Activated CD4-positive, alpha-beta T cell treated with anti-CD3 and anti-CD28 coated beads, Interleukin-2, Interleukin-6, amounts not matched to agents 100 ng/mL and 50 ng/mL, durations not matched to agents 16 hours and 8 hours (primary cell): ENCODE measurements around the gene PIK3CB.
"Not testable (repeated sequence)": the region's sequence is repeated elsewhere in the genome, so short reads cannot be mapped to it uniquely, and the experiment has no call there.

ENCODE experiments used
- DNase-seq: peaks from one replicate; pipeline ENCODE4 v3.0.0-alpha.2; 2020

The PIK3CB gene

DNA sequence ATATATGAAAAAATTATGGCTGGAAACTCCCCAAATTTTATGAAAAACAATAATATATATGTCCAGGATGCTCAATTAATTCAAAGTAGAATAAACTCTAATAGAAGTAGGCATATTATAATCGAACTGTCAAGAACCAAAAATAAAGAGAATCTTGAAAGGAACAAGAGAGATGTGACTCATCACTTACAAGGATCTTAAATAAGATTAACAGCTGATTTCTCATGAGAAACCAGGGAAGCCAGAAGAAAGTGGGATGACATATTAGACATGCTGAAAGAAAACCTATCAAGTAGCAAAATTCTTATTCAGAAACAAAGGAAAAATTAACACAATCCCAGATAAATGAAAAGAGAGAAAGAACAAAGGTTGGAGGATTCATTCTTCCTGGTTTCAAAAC is 159.3 kb downstream of the PIK3CB start:
- DNase-seq = no peak

DNA sequence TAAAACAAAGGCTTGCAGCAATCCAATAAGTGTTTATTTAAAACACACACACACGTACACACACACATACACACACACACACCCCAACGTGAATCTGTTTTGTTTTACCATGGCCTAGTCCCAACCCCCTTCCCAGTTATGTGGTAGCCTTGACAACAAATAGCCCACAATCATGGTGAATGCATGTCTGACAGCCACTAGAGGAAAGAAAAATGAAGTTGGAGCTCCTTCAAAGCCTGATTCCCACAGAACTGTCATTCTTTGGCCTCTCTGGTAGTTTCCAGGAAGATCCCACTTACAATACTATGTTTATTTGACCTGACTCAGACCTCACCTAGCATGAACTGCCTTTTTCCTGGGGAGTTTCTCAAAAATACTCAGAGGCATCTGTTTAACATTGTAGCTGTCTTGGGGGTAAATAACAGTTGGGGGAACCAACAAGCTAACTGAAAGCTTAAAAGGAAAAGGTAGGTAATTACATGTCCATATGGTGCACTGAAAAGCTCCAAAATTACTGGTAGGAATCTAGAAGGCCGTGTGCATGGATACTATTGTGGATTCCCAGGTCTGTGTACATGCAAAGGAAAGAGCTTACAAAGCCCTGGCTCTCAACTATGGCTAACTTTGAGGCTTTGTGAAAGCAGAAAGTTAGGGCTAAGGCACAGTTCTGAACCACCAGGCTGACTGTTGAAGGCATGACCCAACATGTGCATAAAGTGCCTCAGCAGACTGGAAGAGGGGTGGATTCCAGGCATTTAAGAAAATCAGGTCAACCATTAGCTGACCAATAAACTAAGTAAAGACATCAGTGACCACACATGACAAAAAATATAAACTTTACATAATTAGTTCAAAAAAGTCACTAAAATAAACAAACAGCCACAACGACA is 160.8 kb downstream of the PIK3CB start:
- no peak for DNase-seq

DNA sequence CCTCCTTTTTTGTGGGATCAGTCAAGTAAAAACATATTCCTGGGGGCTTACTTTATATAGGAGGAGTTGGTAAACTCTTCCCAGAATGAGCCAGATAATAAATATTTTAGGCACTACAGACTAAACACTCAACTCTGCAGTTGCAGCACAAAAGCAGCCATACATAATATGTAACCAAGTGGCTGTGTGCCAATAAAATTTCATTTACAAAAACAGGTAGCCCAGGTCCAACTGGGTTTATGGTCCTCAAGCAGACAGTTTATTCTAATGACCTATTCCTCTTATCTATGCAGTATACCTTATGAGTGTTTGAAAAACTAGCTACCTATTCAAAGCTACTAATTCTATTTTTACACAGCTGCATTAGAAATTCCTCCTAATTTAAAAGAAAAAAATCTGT is 164.3 kb downstream of the PIK3CB start:
- DNase-seq = no peak

DNA sequence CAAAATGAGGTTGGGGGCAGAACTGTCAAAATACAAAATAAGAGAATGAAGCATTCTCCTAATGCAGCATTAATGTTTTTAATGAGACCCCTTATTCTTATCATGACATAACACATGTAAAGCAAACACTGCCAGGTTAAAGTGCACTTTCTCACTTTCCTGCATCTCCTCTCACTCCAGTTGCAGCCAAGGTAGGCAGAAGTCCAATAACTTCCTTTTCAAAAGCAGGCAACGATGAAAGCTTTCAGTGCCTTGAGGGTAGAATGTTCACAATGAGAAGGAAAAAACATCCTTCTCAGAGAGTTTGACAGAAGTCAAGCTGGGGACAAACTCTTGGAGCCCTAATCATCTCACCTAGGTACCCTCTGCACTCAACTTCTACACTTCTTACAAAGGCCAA is 166.6 kb downstream of the PIK3CB start:
- no peak for DNase-seq

DNA sequence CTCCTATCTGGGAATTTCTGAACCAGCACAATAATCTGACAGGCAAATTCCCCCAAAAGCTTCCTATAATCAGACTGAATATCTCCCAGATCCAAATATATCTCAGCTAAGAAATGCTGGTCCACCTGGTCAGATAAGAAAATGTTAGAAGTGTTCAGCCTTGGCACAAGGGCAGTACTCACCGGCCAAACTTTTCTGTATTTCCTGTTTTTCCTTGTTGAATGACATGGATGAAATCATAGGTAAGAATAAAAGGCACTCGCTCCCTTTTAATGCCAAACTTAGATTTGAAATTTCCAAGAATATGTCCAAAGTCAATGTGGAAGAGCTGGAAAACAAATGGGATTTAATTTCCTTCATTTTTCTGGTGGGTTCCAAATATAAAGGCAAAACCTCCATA is 177.2 kb downstream of the PIK3CB start:
- DNase-seq = no peak

DNA sequence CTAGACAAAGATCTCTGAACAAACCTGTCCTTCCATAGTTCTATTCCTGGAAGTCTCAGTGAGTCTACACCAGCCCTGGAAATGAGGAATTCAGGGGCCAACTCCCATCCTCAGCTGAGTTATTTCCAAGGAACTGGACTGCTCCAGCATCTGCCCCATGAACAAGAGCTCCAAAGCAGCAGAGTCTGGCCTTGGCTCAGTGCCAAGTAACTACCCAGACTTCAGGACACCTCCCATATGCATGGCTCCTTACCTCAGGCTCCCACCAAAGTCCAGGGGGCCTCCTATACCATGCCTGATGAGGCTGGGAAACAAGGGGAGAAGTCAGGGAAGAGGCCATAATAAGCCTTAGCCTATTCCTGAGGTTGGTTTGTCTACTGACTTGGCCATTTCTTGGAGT is 181.2 kb downstream of the PIK3CB start:
- no peak for DNase-seq

DNA sequence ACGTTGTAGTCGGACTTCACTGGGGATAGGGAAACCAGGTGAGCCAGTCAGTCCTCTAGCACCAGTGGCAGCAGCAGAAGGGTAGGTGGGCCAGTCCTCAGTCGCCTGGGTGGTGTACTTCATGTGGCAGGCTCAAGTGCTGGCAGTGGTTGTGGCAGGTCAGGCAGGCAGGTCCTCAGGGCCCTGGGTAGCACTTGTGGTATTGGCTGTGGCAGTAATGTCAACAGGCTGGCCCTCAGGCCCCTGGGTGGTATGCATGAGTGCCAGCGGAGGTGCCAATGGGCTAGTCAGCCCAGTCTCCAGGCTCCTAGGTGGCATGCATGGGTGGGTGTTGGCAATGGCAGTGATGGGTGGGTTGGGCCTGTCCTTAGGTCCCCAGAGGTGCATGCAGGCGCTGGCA is 185.6 kb downstream of the PIK3CB start:
- no peak for DNase-seq

DNA sequence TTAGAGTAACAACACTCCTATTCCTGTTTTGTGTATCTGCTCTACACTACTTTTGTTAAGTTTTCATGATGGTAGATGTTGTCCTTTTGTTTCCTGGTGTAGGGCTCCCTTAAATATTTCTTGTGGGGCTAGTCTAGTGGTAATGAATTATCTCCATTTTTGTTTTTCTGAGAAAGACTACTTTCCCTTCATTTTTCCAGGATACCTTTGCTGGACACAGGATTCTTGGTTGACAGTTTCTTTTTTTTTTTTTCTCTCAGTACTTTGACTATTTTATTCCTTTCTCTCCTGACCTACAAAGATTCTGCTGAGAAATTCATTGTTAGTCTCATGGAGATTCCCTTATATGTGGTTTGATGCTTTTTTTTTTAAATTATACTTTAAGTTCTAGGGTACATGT is 188.2 kb downstream of the PIK3CB start:
- DNase-seq = no peak

DNA sequence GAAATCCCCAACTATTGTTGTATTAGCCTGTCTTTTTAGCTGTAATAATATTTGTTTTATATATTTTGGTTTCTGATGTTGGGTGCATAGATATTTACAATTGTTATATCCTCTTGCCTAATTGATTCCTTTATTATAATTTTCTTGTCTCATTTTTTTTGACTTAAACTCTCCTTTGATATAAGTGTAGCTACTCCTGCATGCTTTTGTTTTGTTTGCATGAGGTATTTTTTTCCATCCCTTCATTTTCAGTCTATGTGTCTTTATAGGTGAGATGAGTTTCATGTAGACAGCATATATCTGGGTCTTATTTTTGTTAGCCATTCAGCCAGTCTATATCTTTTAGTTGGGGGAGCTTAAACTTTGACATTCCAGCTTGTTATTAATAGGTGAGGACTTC is 188.7 kb downstream of the PIK3CB start:
- DNase-seq = no peak

DNA sequence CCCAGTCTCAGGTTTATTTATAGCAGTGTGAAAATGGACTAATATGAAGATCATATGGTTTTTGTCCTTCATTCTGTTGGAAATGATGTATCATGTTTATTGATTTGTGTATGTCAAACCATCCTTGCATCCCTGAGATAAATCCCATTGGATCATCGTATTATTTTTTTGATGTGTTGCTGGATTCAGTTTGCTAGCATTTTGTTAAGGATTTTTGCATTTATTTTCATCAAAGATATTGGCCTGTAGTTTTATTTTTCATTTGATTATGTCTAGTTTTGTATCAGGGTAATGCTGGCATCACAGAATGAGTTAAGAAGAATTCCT is 191.8 kb downstream of the PIK3CB start:
- no peak for DNase-seq

DNA sequence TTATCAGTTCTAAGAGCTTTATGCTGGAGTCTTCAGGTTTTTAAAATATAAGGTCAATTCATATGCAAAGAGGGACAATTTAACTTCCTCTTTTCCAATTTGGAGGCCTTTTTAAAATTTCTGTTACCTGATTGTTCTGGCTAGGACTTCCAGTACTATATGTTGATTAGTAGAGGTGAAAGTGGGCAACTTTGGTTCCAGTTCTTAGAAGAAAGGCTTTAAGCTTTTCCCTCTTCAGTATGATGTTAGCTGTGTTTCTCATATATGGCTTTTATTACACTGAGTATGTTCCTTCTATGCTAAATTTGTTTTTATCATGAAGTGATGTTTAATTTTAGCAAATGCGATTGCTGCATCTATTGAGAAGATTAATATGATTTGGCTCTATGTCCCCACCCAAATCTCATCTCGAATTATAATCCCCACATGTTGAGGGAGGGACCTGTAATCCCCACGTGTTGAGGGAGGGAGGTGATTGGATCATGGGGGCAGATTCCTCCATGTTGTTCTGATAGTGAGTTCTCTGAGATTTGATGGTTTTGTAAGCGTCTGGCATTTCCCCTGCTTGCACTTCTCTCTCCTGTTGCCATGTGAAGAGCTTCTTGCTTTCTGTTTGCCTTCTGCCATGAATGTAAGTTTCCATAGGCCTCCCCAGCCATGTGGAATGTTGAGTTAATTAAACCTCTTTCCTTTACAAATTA is 192.4 kb downstream of the PIK3CB start:
- no peak for DNase-seq

DNA sequence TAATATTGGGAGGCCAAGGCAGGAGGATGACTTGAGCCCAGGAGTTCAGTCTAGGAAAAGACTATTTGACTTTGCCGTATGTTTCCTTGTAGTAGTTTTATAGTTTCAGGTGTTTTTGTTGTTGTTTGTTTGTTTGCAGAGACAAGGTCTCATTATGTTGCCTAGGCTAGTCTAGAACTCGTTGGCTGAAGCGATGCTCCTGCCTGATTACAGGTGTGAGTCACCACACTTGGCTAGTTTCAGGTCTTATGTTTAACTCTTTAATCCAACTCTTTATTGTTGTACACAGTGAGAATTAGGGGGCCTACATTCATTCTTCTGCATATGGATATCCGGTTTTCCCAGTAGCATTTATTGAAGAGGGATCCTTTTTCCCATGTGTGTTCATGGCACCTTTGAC is 194.2 kb downstream of the PIK3CB start:
- DNase-seq = no peak

DNA sequence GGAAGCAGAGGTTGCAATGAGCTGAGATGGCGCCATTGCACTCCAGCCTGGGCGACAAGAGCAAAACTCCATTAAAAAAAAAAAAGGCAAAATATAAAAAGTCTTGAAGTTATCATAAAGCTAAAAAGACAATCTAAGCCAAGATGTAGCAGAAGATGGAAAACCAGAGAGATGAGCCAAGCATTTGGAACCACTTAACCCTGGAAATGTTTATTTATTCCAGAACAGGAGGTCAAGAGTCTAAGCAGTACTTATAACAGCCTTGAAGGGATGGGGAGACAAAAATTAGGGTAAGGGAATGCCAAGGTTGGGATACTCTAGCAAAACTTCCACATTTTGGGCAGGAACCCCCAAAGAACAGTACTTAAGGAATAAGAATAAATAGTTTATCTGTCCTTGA is 196.1 kb downstream of the PIK3CB start:
- DNase-seq = no peak

DNA sequence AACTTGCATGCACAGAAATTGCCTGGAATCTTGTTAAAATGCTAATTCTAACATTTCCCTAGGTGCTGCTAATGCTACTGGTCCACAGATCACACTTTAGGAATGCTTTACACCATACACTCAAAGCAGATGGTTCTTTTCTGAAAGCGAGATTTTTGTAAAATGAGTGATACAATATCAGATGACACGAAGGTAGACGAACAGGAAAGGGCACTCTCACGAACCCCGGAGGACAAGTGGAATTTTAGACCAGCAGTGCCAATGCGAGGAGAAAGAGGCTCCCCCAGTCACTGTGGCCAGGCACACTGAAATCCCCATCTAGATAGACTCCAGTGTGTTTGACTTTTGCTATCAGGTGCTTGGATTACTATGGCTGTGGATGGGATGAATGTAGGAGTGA is 205.2 kb downstream of the PIK3CB start:
- no peak for DNase-seq

DNA sequence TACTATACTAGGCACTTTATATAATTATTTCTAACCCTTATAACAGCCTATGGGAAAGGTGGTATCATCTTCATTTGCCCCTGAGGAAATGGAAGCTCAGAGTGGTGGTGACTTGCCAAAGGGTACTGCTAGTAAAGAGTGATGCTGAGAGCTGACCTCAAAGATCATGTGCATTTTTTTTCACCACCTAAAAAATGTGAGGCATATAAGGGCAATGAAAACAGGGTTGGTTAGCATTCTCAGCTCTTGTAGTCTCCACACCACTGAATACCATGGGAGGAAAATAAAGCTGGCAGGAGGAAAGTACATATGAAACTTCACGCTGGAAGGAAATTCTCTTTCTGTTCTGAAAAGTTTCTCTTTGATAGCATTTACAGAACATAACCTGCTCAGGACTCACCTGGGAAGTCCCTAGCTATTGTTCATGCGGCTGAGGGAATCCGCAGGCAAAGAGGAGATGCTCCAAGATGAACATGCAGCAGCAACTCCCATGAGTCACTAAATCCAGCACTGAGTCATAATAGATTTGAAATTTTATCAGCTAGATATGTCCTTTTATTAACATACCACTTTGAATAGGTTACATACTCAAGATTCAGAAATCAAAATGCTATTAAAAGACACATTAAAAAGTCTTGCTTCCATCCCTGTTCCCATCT is 208.9 kb downstream of the PIK3CB start:
- no peak for DNase-seq

DNA sequence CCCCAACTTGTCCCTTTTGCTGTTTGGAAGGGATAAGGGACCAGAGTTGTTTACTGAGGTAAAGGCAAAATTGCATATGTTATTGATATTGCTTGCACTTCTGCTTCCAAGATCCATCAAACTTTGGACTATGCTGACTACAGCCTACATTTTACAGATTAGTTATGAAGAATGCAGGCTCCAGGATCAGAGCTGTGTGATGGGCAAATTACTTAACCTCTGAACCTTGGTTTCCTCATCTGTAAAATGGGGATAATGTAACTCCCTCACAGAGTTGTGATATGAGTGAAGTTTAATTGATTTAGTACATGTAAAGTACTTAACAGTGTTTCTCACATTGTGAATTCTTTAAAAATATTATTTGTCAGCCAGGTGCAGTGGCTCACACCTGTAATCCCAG is 210.2 kb downstream of the PIK3CB start:
- no peak for DNase-seq

DNA sequence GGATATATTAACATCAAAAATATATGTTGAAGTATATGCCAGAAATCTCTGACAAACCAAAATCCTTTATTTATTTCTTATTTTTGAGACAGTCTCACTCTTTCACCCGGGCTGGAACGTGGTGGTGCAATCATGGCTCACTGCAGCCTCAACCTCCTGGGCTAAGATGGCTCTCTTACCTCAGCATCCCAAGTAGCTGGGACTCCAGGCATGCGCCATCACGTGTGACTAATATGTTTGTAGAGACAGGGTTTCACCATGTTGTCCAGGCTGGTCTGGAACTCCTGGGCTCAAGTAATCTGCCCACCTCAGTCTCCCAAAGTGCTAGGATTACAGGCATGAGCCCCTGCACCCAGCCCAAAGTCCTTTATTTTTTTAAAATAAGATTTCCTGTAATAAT is 214.3 kb downstream of the PIK3CB start:
- DNase-seq = no peak

DNA sequence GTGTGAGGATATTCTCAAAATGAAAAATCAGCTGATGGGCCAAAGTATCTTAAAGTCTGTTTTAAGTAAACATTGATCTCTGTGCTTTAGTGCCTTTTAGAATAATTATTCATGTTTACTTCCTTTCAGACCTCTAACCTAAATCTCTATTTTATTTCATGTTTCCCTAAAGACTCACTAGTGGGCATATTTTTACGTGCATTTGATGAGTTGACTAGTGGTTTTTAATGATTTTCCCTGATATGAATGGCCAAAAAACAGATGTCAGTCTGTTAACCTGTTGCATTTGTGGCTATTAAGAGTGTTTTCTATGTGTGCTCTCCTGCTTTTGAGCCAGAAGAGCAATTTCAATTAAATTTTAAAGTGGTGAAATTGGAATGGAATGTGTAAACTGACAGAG is 219.3 kb downstream of the PIK3CB start:
- no peak for DNase-seq

DNA sequence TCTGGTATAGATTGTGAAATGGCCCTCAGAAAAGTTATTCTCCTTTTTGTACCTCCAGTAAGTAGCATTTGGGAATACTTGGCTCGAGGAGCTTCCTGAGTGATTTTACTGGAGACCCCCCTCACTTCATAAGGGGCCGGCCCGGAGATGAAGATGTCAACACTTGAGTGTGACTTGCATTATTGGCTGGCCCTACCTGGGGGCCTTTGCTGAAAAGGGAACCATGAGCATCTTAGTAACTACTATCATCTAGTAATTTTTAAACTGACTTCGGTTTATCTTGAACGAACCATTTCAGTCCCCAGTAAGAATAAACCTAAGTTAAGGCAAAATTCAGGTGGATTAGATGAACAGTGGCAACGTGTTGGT is 224.8 kb downstream of the PIK3CB start:
- DNase-seq = no peak

DNA sequence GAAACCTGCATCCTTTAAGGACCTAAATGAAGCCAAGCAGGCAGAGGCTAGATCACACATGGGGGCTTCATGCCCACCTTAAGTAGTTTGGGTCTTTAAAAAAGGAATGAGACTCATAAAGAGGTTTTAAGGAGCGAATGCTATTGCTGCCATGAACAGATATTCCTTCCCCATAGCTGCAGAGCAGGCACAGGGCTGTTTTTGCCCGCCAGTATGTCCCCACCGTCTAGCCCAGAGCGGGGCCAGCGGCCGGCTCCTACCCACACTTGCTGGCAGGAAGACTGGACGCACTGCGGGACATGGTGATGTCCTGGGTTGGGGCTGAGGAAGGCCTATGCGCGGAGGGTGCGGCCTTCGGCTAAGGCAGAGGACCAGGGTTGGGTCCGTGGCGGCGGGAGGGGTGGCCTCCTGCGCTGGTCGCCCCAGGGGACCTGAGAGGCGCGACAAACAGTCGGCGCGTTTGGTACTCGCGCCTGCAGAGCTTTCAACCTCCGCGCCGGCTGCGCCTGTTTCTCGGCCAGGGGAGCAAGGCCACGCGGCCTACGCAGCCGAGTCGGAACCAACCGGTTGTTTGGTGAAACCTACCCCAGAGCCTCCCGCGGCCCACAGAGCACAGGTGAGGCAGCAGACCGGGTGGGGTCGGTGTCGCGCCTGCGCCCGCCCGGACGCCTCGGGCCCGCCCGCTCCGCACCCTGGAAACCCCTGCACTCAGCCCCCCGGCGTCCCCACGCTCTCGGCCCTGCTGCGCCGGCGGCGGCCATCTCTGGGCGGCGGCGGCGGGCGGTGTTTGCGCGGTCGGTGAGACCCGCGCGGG is 226.2 kb downstream of the PIK3CB start, which contains the start of gene FAIM:
Gene FAIM, plus strand, starts transcription at position 450 of the 814 bp plus-strand sequence. CDS start 10,956 bp downstream, outside the sequence.
- peak; percentile 65 for DNase-seq

DNA sequence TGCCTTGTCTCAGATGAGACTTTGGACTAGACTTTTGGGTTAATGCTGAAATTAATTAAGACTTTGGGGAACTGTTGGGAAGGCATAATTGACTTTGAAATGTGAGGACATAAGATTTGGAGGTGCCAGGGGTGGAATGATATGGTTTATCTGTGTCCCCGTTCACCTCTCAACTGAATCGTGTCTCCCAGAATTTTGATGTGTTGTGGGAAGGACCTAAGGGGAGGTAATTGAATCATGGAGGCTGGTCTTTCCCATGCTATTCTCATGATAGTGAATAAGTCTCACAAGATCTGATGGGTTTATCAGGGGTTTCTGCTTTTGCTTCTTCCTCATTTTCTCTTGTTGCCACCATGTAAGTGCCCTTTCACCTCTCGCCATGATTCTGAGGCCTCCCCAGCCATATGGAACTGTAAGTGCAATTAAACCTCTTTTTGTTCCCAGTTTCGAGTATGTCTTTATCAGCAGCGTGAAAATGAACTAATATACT is 230.6 kb downstream of the PIK3CB start:
- DNase-seq = not testable (repeated sequence)
